ENCODE measurements around the gene CCDC85A. TPM values are rescaled to one million over a fixed set of nuclear protein-coding genes. Genes with fewer than 3 reads are reported as not detected.

CCDC85A gene
- total and polyA plus RNA-seq, 9 donors: 0.17 to 6.8 (median 0.65) TPM

- Histone ChIP-seq H3K27ac (no peak overlapping the region), H3K4me3 (no peak overlapping the region), H3K9me3 (no peaks in the 10 kb centered on the region), H3K27me3 (no peaks in the 10 kb centered on the region), H3K4me1 (ENCODE audit: insufficient read depth) (no peaks in the 10 kb centered on the region), H3K36me3 (no peaks in the 10 kb centered on the region)
- intact Hi-C loops (cut with DNase I): no loop called here
- no peak for DNase-seq
- TF ChIP-seq POLR2A (IDR thresholded peaks at IDR 0.05): no peak
- WGBS, 3 donors: 43 to 56% (median 46%) methylated on average over 1 of the region's 1 CpG
Measured at GRCh38 chr2:56314371-56314770, 130.6 kb downstream of the CCDC85A start.

- no peak overlapping the region for H3K27ac ChIP-seq
Measured at GRCh38 chr2:56314796-56315195, 131.0 kb downstream of the CCDC85A start.

GRCh38 chr2:56315376-56315775 lies 131.6 kb downstream of the CCDC85A start:
- no peaks in the 10 kb centered on the region for H3K9me3 ChIP-seq
- H3K27me3 ChIP-seq: no peaks in the 10 kb centered on the region
- H3K36me3 ChIP-seq: no peaks in the 10 kb centered on the region
- H3K4me3 ChIP-seq: no peak overlapping the region
- DNase-seq: no peak
- no peak overlapping the region for H3K27ac ChIP-seq
- TF ChIP-seq POLR2A (IDR thresholded peaks at IDR 0.05): no peak
- TF ChIP-seq CTCF (IDR thresholded peaks at IDR 0.05): no peak
- no peak for TF ChIP-seq EP300 (IDR thresholded peaks at IDR 0.05)
- H3K4me1 ChIP-seq (ENCODE audit: insufficient read depth): no peaks in the 10 kb centered on the region
- intact Hi-C loops (cut with DNase I): no loop called here

More at GRCh38 chr2:56314796-56315195, 131.0 kb downstream of the CCDC85A start:
- no peaks in the 10 kb centered on the region for H3K27me3 ChIP-seq
- intact Hi-C loops (cut with DNase I): no loop called here
- DNase-seq: no peak
- 43 to 62% (median 49%) methylated on average over 2 of the region's 2 CpGs for WGBS, 3 donors
- H3K9me3 ChIP-seq: no peaks in the 10 kb centered on the region
- H3K36me3 ChIP-seq: no peaks in the 10 kb centered on the region
- H3K4me1 ChIP-seq (ENCODE audit: insufficient read depth): no peaks in the 10 kb centered on the region
- no peak overlapping the region for H3K4me3 ChIP-seq
- TF ChIP-seq POLR2A (IDR thresholded peaks at IDR 0.05) (no peak), EP300 (IDR thresholded peaks at IDR 0.05) (no peak), CTCF (IDR thresholded peaks at IDR 0.05) (no peak)

GRCh38 chr2:56316011-56316410 lies 132.2 kb downstream of the CCDC85A start:
- no peak for DNase-seq
- H3K9me3 ChIP-seq: no peaks in the 10 kb centered on the region
- TF ChIP-seq EP300 (IDR thresholded peaks at IDR 0.05): no peak
- TF ChIP-seq POLR2A (IDR thresholded peaks at IDR 0.05): no peak
- TF ChIP-seq CTCF (IDR thresholded peaks at IDR 0.05): no peak
- intact Hi-C loops (cut with DNase I): no loop called here
- no peaks in the 10 kb centered on the region for H3K27me3 ChIP-seq
- H3K4me1 ChIP-seq (ENCODE audit: insufficient read depth): no peaks in the 10 kb centered on the region
- H3K27ac ChIP-seq: no peak overlapping the region
- WGBS, 3 donors: 62 to 69% (median 64%) methylated on average over 3 of the region's 3 CpGs
- no peaks in the 10 kb centered on the region for H3K36me3 ChIP-seq
- H3K4me3 ChIP-seq: no peak overlapping the region

- H3K27me3 ChIP-seq: no peaks in the 10 kb centered on the region
- no peaks in the 10 kb centered on the region for H3K9me3 ChIP-seq
- H3K36me3 ChIP-seq: no peaks in the 10 kb centered on the region
- DNase-seq: no peak
- no peak overlapping the region for H3K27ac ChIP-seq
- no peaks in the 10 kb centered on the region for H3K4me1 ChIP-seq (ENCODE audit: insufficient read depth)
- 81 to 88% (median 85%) methylated on average over 4 of the region's 4 CpGs for WGBS, 3 donors
- no peak overlapping the region for H3K4me3 ChIP-seq
- no peak for TF ChIP-seq POLR2A (IDR thresholded peaks at IDR 0.05)
- no peak for TF ChIP-seq CTCF (IDR thresholded peaks at IDR 0.05)
- TF ChIP-seq EP300 (IDR thresholded peaks at IDR 0.05): no peak
- intact Hi-C loops (cut with DNase I): no loop called here
Measured at GRCh38 chr2:56318147-56318546, 134.4 kb downstream of the CCDC85A start.

Data from ovary (tissue), 9 donors.